ELR (cell line): Measurements from ENCODE around the gene BRINP2.
A peak's percentile ranks its signal among the peaks of the same experiment; 100 is the strongest.

ENCODE experiments used
- DNase-seq: peaks from one replicate; pipeline ENCODE4 v3.0.0-alpha.2; 2015; ENCODE audit warnings: low read depth

Gene BRINP2

GRCh38 chr1:177165069-177165439 lies 5.7 kb upstream of the BRINP2 start:
- DNase-seq: no peak

GRCh38 chr1:177171536-177172123 lies 872 bp downstream of the BRINP2 start:
- DNase-seq: no peak

- no peak for DNase-seq
Observed at GRCh38 chr1:177172272-177172671, 1.5 kb downstream of the BRINP2 start.

GRCh38 chr1:177172866-177173265 lies 2.1 kb downstream of the BRINP2 start:
- no peak for DNase-seq

GRCh38 chr1:177173976-177174375 lies 3.2 kb downstream of the BRINP2 start:
- DNase-seq: no peak

- DNase-seq: no peak
Observed at GRCh38 chr1:177174921-177175634, 4.3 kb downstream of the BRINP2 start.

GRCh38 chr1:177181280-177181630 lies 10.5 kb downstream of the BRINP2 start:
- no peak for DNase-seq

- DNase-seq: peak; percentile 66
Observed at GRCh38 chr1:177181631-177182291, 11.0 kb downstream of the BRINP2 start.

GRCh38 chr1:177183836-177184235 lies 13.1 kb downstream of the BRINP2 start:
- DNase-seq: no peak

- peak; percentile 41 for DNase-seq
Observed at GRCh38 chr1:177185209-177185608, 14.5 kb downstream of the BRINP2 start.

GRCh38 chr1:177186639-177187038 lies 15.9 kb downstream of the BRINP2 start:
- no peak for DNase-seq

GRCh38 chr1:177190308-177190970 lies 19.7 kb downstream of the BRINP2 start:
- no peak for DNase-seq

- no peak for DNase-seq
Observed at GRCh38 chr1:177198243-177198642, 27.5 kb downstream of the BRINP2 start.

- peak; percentile 0 for DNase-seq
Observed at GRCh38 chr1:177200290-177200689, 29.5 kb downstream of the BRINP2 start.

GRCh38 chr1:177206831-177207355 lies 36.1 kb downstream of the BRINP2 start:
- no peak for DNase-seq

GRCh38 chr1:177208920-177209319 lies 38.2 kb downstream of the BRINP2 start:
- DNase-seq: no peak

- peak; percentile 96 for DNase-seq
Observed at GRCh38 chr1:177209357-177209756, 38.6 kb downstream of the BRINP2 start.

GRCh38 chr1:177210071-177210470 lies 39.3 kb downstream of the BRINP2 start:
- DNase-seq: no peak

GRCh38 chr1:177211231-177211630 lies 40.5 kb downstream of the BRINP2 start:
- no peak for DNase-seq

GRCh38 chr1:177216587-177217202 lies 45.9 kb downstream of the BRINP2 start:
- DNase-seq: no peak

- no peak for DNase-seq
Observed at GRCh38 chr1:177219554-177220458, 49.0 kb downstream of the BRINP2 start.
